K562 (cell line): ENCODE results near the gene GNG5. TPM values are rescaled to one million over a fixed set of nuclear protein-coding genes. Genes with fewer than 3 reads are reported as not detected.

Experiments
- ATF1 ChIP-seq, 2 experiments: fragments of 450-650 bp in 1 of 2; IDR thresholded peaks; 2 replicates each; pipeline ENCODE4 v1.6.1; 2016; ENCODE audit warnings: missing compliant biosample characterization in 1 of 2, missing genetic modification characterization in 1 of 2
- CTCFL ChIP-seq: IDR thresholded peaks from 2 replicates; pipeline ENCODE4 v1.6.1; 2011; ENCODE audit warnings: borderline replicate concordance, low read depth, mild to moderate bottlenecking, moderate library complexity, low read length; ENCODE audit not compliant: insufficient read depth, poor library complexity, severe bottlenecking
- FOSL1 ChIP-seq: fragments of 200-800 bp; sonication (Bioruptor generic); conservative IDR thresholded peaks from 2 replicates; pipeline ENCODE4 v1.6.1; 2016; ENCODE audit warnings: missing genetic modification characterization, missing compliant biosample characterization
- GTF3C2 ChIP-seq: IDR thresholded peaks from 3 replicates; pipeline ENCODE4 v1.6.1; 2011; ENCODE audit warnings: borderline replicate concordance, mild to moderate bottlenecking, moderate library complexity; ENCODE audit not compliant: insufficient read length; ENCODE audit errors: extremely low read depth
- MTA1 ChIP-seq: fragments of 450-650 bp; IDR thresholded peaks from 2 replicates; pipeline ENCODE4 v1.6.1; 2017; ENCODE audit warnings: borderline replicate concordance
- ZBTB40 ChIP-seq, 2 experiments: fragments of 450-650 bp in 1 of 2; sonication (generic) in 1 of 2; formaldehyde crosslinking in 1 of 2; IDR thresholded peaks; 2 replicates each; pipeline versions ENCODE4 v1.7.1 to v1.9.0; 2016 to 2022; ENCODE audit warnings: inconsistent platforms in 1 of 2, mild to moderate bottlenecking in 1 of 2, missing genetic modification reagents in 1 of 2
- ZBTB5 ChIP-seq: fragments of 450-650 bp; IDR thresholded peaks from 2 replicates; pipeline ENCODE4 v1.6.1; 2017; ENCODE audit warnings: antibody characterized with exemption
- ZNF124 ChIP-seq: sonication (generic); formaldehyde crosslinking; IDR thresholded peaks from 2 replicates; pipeline ENCODE4 v1.8.1; 2022; ENCODE audit warnings: missing genetic modification reagents
- ZZZ3 ChIP-seq: fragments of 450-650 bp; IDR thresholded peaks from 2 replicates; pipeline ENCODE4 v1.6.1; 2016; ENCODE audit warnings: antibody characterized with exemption, mild to moderate bottlenecking, moderate library complexity
- polyA plus RNA-seq, 8 experiments: library from polyadenylated mRNA; depleted of rRNA in 4 of 8; stranded (reverse) in 5 of 8; unstranded in 3 of 8; fragments of >200 nt; fragmentation: Nextera tagmentation in 2 of 8; fragmentation: Illumina TruSeq in 1 of 8; extraction: Ambion mirVana in 2 of 8; extraction: Trizol in 1 of 8; gene quantifications; 2 replicates each; pipeline versions ENCODE4 v1.2.1 to v1.2.3, GENCODE V29; 2011 to 2014; ENCODE audit warnings: inconsistent platforms in 1 of 8, missing spikeins in 1 of 8
- total RNA-seq, 7 experiments: library from RNA; depleted of rRNA in 6 of 7; stranded (reverse); fragments of >200 nt in 6 of 7; fragmentation: Illumina TruSeq in 2 of 7; extraction: Trizol in 2 of 7; gene quantifications; 2 replicates each; pipeline versions ENCODE4 v1.2.1 to v1.2.3, GENCODE V29; 2011 to 2021; ENCODE audit warnings: low replicate concordance in 1 of 7

Gene GNG5
- total and polyA plus RNA-seq, 9 of the 15 experiments (the other 6 are each of a cell fraction or from before 2014, with no cell fraction given): 61.9 to 243 (median 150) TPM

- no peak for TF ChIP-seq ATF1 (CRISPR knock-in tag; IDR thresholded peaks at IDR 0.05)
- TF ChIP-seq ATF1 (tag; IDR thresholded peaks at IDR 0.05): no peak
- no peak for TF ChIP-seq ZZZ3
- no peak for TF ChIP-seq CTCFL
- no peak for TF ChIP-seq ZNF124 (CRISPR knock-in tag)
- TF ChIP-seq ZBTB5: peak; percentile 99
- TF ChIP-seq MTA1: no peak
- no peak for TF ChIP-seq GTF3C2
- TF ChIP-seq FOSL1: peak; percentile 76
- TF ChIP-seq ZBTB40 (IDR thresholded peaks at IDR 0.05): peak; percentile 56
- no peak for TF ChIP-seq ZBTB40 (CRISPR knock-in tag; IDR thresholded peaks at IDR 0.05)
Measured at GRCh38 chr1:84506729-84507453, 510 bp upstream of the GNG5 start (continued).
